Kidney (tissue), 14 donors: ENCODE data around the gene TFR2. TPM values are rescaled to one million over a fixed set of nuclear protein-coding genes. Genes with fewer than 3 reads are reported as not detected.

Experiments used
- DNase-seq, 5 donors: peaks; one replicate each; pipeline ENCODE4 v3.0.0-alpha.2; 2013 to 2020
- FAIRE-seq: peaks from 2 replicates; lab custom pipeline; 2012; peaks lifted over from hg19 to GRCh38; lab: Jason Lieb, UNC
- H3K27ac ChIP-seq, 2 donors: one replicate each; pipeline ENCODE4 v1.7.0; 2013; ENCODE audit warnings: low read depth in 2 of 2, low read length in 2 of 2, inconsistent platforms in 1 of 2
- H3K27me3 ChIP-seq: one replicate; pipeline ENCODE4 v1.7.1; 2013; ENCODE audit warnings: low read length, inconsistent platforms; ENCODE audit not compliant: control insufficient read depth, insufficient read depth
- H3K36me3 ChIP-seq, 3 donors: one replicate each; pipeline versions ENCODE4 v1.7.0 to v1.7.1; 2013; ENCODE audit warnings: low read length in 3 of 3, control low read depth in 1 of 3, inconsistent platforms in 1 of 3; ENCODE audit not compliant: insufficient read depth in 3 of 3, control insufficient read depth in 2 of 3
- H3K4me1 ChIP-seq, 3 donors: one replicate each; pipeline versions ENCODE4 v1.7.0 to v1.7.1; 2013; ENCODE audit warnings: low read length in 3 of 3, inconsistent platforms in 1 of 3, low read depth in 1 of 3; ENCODE audit not compliant: control insufficient read depth in 2 of 3, insufficient read depth in 2 of 3
- H3K4me3 ChIP-seq, 3 donors: one replicate each; pipeline versions ENCODE4 v1.7.0 to v1.8.1; 2013; ENCODE audit warnings: low read length in 3 of 3, control low read depth in 1 of 3, inconsistent platforms in 1 of 3
- H3K9ac ChIP-seq, 3 donors: one replicate each; pipeline versions ENCODE4 v1.7.0 to v1.7.1; 2013; ENCODE audit warnings: low read length in 3 of 3, control low read depth in 1 of 3, inconsistent platforms in 1 of 3
- H3K9me3 ChIP-seq, 3 donors: one replicate each; pipeline versions ENCODE4 v1.7.0 to v1.7.1; 2013; ENCODE audit warnings: low read length in 3 of 3, control low read depth in 1 of 3, inconsistent platforms in 1 of 3; ENCODE audit not compliant: control insufficient read depth in 2 of 3, insufficient read depth in 1 of 3
- CTCF ChIP-seq: IDR thresholded peaks from 3 replicates; pipeline ENCODE4 v1.5.1; 2012; ENCODE audit warnings: mild to moderate bottlenecking, moderate library complexity, borderline replicate concordance; ENCODE audit not compliant: insufficient read depth; ENCODE audit errors: extremely low read depth
- intact Hi-C: fragments of 100-400 bp; cut with DNase I; formaldehyde crosslinking; loops from one replicate; pipeline ENCODE4 v1.11.1; 2022
- polyA plus RNA-seq: library from polyadenylated mRNA; stranded (reverse); fragments of 350-450 nt; fragmentation: Illumina TruSeq; extraction: RNeasy Lipid Tissue Mini Kit (QIAGEN cat#74804); gene quantifications from one replicate; pipeline ENCODE4 v1.2.3, GENCODE V29; 2014; ENCODE audit warnings: low read depth, low replicate concordance; ENCODE audit not compliant: insufficient read depth
- total RNA-seq: library from RNA; stranded (reverse); fragmentation: NEBNext Ultra II Directional; extraction: Animal tissue kit (Norgen Biotek cat#: 25700); gene quantifications from one replicate; pipeline ENCODE4 v1.2.1, GENCODE V29; 2021
- donor health status: control.
- donor health status: control.
- donor health status: control.
- donor health status: control.
- donor health status: control.
- donor health status: DM: yes; HTN: yes; CAD: no.
- donor health status: Normal renal cell carcinoma (clear cell type).

The TFR2 gene
- total and polyA plus RNA-seq, 2 donors from 2014 or later, result 0.22 to 0.79 TPM

- H3K9me3 ChIP-seq, result no peaks in the 10 kb centered on the region
- H3K27ac ChIP-seq, result no peak overlapping the region
- H3K9ac ChIP-seq, result no peak overlapping the region
- intact Hi-C loops, result no loop called here
- no peak for TF ChIP-seq CTCF
- no peaks in the 10 kb centered on the region for H3K36me3 ChIP-seq
- FAIRE-seq (no peak), DNase-seq (no peak)
- no peaks in the 10 kb centered on the region for H3K27me3 ChIP-seq
- no peaks in the 10 kb centered on the region for H3K4me1 ChIP-seq
- H3K4me3 ChIP-seq, result no peak overlapping the region
Measured at GRCh38 chr7:100598425-100598824, 42.9 kb downstream of the TFR2 start.

- H3K27ac ChIP-seq, result no peak overlapping the region
- H3K4me3 ChIP-seq, result no peak overlapping the region
- no peaks in the 10 kb centered on the region for H3K4me1 ChIP-seq
- TF ChIP-seq CTCF, result no peak
- no peak for FAIRE-seq
- no peaks in the 10 kb centered on the region for H3K36me3 ChIP-seq
- H3K27me3 ChIP-seq, result no peaks in the 10 kb centered on the region
- DNase-seq, result no peak
- H3K9me3 ChIP-seq, result no peaks in the 10 kb centered on the region
- no peak overlapping the region for H3K9ac ChIP-seq
- intact Hi-C loops, result no loop called here
Measured at GRCh38 chr7:100595188-100595587, 46.2 kb downstream of the TFR2 start.

- no peaks in the 10 kb centered on the region for H3K9me3 ChIP-seq
- intact Hi-C loops, result no loop called here
- no peak overlapping the region for H3K27ac ChIP-seq
- peaks cover 0 to 3% (median 0%) of the 10 kb centered on the region in 3 donors for H3K4me1 ChIP-seq
- H3K27me3 ChIP-seq, result no peaks in the 10 kb centered on the region
- no peak overlapping the region for H3K9ac ChIP-seq
- no peak for FAIRE-seq
- H3K36me3 ChIP-seq, result no peaks in the 10 kb centered on the region
- TF ChIP-seq CTCF, result no peak
- no peak for DNase-seq
- H3K4me3 ChIP-seq, result no peak overlapping the region
Measured at GRCh38 chr7:100591596-100591995, 49.8 kb downstream of the TFR2 start.
